Testis (tissue), 2 donors: ENCODE results near the gene EDA.

Source experiments
- CTCF ChIP-seq, 3 experiments: fragments of 450-650 bp in 2 of 3; fragments of 200-600 bp in 1 of 3; sonication (generic) in 1 of 3; IDR thresholded peaks; one replicate each; pipeline ENCODE4 v1.5.1; 2016 to 2019; ENCODE audit warnings: antibody characterized with exemption in 3 of 3, mild to moderate bottlenecking in 2 of 3, moderate library complexity in 1 of 3
- POLR2A ChIP-seq: fragments of 450-650 bp; IDR thresholded peaks from one replicate; pipeline ENCODE4 v1.6.1; 2017; ENCODE audit warnings: antibody characterized with exemption, mild to moderate bottlenecking, moderate library complexity

- no peak for TF ChIP-seq POLR2A
- no peak for TF ChIP-seq CTCF (IDR thresholded peaks at IDR 0.05)
These were observed 10.2 kb downstream of the EDA start for GRCh38 chrX:69626129-69626528.
